ENCODE results near the gene SYNGR2. TPM values are rescaled to one million over a fixed set of nuclear protein-coding genes. Genes with fewer than 3 reads are reported as not detected.

Gene SYNGR2
- total and polyA plus RNA-seq, 9 of the 15 experiments (the other 6 are each of a cell fraction or from before 2014, with no cell fraction given): 1.4 to 173 (median 87.8) TPM

DNA sequence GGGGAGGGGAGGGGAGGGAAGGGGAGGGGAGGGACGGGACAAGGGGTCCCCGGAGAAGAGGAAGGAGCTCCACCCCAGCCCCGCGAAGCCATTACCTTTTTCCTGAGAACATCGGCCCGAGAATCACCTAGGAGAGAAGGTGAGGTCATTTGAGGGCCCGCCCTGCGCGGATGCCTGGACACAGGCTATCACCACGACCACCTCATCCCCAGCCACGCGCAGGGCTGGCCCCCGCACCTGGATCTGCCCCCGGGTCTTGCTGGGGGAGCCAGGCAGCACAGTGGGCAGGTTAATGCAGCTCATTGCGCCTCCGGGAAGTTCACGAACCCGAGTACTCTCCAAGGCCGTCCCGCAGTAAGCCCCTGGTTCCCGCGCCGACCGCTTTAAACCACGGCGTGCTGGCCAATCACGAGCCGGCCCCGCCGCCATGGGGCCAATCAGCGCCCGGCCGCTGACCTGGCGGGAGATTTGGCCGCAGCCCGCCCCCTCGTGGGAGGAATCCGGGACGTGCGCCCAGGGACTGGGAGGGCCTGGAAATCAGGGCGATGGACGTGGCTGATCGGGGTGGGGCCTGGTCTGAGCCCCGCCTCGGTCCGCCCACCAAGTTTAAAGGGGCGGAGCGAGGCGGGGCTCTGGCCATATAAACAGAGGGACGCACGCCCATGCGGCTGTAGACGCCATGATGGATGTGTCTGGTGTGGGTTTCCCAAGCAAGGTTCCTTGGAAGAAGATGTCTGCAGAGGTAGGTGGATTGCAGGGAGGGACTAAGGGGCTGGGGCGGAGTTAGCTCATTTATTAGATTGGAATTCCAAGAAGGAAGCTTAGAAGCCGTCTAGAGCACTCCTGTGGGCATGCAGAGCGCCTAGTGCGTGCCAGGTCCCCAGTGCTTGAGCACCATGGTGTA lies 18.6 kb downstream of the SYNGR2 start, which contains the start of the genes AFMID and TK1 (continued):
- TF ChIP-seq KLF13 (tag; IDR thresholded peaks at IDR 0.05; ENCODE audit: borderline replicate concordance, low read depth): 0 out of 2 replicates have a peak, but pooled peaks have one; percentile 42
- TF ChIP-seq POLR2H (tag; IDR thresholded peaks at IDR 0.05; ENCODE audit: low read depth): peak; percentile 96
- TF ChIP-seq YY1 (IDR thresholded peaks at IDR 0.05; ENCODE audit: borderline replicate concordance in 1 of 3, control insufficient read depth in 1 of 3, extremely low read depth in 1 of 3, insufficient read depth in 3 of 3, insufficient read length in 1 of 3, insufficient replicate concordance in 2 of 3, low read depth in 1 of 3, low read length in 2 of 3): peak; percentile 71 to 99 (median 93)
- TF ChIP-seq FOXJ3 (CRISPR knock-in tag; IDR thresholded peaks at IDR 0.05): no peak
- no peak for TF ChIP-seq BDP1 (IDR thresholded peaks at IDR 0.05; ENCODE audit: insufficient read depth, insufficient read length)
- TF ChIP-seq MAFK (IDR thresholded peaks at IDR 0.05; ENCODE audit: low read length): no peak
- TF ChIP-seq HDAC1 (IDR thresholded peaks at IDR 0.05): peak in 1 of 2 experiments; percentile 91; a peak in 2 of 4 replicates
- TF ChIP-seq, protein P1, sequence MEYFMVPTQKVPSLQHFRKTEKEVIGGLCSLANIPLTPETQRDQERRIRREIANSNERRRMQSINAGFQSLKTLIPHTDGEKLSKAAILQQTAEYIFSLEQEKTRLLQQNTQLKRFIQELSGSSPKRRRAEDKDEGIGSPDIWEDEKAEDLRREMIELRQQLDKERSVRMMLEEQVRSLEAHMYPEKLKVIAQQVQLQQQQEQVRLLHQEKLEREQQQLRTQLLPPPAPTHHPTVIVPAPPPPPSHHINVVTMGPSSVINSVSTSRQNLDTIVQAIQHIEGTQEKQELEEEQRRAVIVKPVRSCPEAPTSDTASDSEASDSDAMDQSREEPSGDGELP (CRISPR knock-in tag; IDR thresholded peaks at IDR 0.05; ENCODE audit: borderline replicate concordance): peak; percentile 92
- no peak for TF ChIP-seq HNRNPUL1 (IDR thresholded peaks at IDR 0.05; ENCODE audit: low read length)
- no peak for TF ChIP-seq MCM7 (IDR thresholded peaks at IDR 0.05)
- TF ChIP-seq ZNF212 (CRISPR knock-in tag; IDR thresholded peaks at IDR 0.05): no peak
- no peak for TF ChIP-seq PTRF (tag; IDR thresholded peaks at IDR 0.05)
- TF ChIP-seq RFX7 (CRISPR knock-in tag; IDR thresholded peaks at IDR 0.05): no peak
- peak; percentile 83; the same call in 1 of the 2 replicates for TF ChIP-seq ESRRA (IDR thresholded peaks at IDR 0.05; ENCODE audit: borderline replicate concordance, low read depth)
- no peak for TF ChIP-seq ZNF197 (CRISPR knock-in tag; IDR thresholded peaks at IDR 0.05; ENCODE audit: low read depth)
- TF ChIP-seq, protein P2, sequence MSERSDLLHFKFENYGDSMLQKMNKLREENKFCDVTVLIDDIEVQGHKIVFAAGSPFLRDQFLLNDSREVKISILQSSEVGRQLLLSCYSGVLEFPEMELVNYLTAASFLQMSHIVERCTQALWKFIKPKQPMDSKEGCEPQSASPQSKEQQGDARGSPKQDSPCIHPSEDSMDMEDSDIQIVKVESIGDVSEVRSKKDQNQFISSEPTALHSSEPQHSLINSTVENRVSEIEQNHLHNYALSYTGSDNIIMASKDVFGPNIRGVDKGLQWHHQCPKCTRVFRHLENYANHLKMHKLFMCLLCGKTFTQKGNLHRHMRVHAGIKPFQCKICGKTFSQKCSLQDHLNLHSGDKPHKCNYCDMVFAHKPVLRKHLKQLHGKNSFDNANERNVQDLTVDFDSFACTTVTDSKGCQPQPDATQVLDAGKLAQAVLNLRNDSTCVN (CRISPR knock-in tag; IDR thresholded peaks at IDR 0.05): peak; percentile 67; the same call in 1 of the 2 replicates
- TF ChIP-seq, protein P3, sequence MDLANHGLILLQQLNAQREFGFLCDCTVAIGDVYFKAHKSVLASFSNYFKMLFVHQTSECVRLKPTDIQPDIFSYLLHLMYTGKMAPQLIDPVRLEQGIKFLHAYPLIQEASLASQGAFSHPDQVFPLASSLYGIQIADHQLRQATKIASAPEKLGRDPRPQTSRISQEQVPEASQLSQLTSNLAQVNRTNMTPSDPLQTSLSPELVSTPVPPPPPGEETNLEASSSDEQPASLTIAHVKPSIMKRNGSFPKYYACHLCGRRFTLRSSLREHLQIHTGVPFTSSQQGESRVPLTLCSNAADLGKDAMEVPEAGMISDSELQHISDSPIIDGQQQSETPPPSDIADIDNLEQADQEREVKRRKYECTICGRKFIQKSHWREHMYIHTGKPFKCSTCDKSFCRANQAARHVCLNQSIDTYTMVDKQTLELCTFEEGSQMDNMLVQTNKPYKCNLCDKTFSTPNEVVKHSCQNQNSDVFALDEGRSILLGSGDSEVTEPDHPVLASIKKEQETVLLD (IDR thresholded peaks at IDR 0.05): 0 out of 2 replicates have a peak, but pooled peaks have one; percentile 12
- TF ChIP-seq ZNF354B (CRISPR knock-in tag; IDR thresholded peaks at IDR 0.05): no peak
- TF ChIP-seq ERF (CRISPR knock-in tag; IDR thresholded peaks at IDR 0.05): peak; percentile 35; the same call in 1 of the 2 replicates
- TF ChIP-seq L3MBTL2 (IDR thresholded peaks at IDR 0.05): peak; percentile 89
- TF ChIP-seq, protein P4, sequence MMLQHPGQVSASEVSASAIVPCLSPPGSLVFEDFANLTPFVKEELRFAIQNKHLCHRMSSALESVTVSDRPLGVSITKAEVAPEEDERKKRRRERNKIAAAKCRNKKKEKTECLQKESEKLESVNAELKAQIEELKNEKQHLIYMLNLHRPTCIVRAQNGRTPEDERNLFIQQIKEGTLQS (IDR thresholded peaks at IDR 0.05): peak; percentile 52
- TF ChIP-seq, protein P4 (CRISPR knock-in tag; conservative IDR thresholded peaks at IDR 0.05): peak; percentile 92

All from K562 (cell line).